Mesothelial cell of epicardium (in vitro differentiated cells): ENCODE data around the gene MAB21L4. TPM values are rescaled to one million over a fixed set of nuclear protein-coding genes. Genes with fewer than 3 reads are reported as not detected.

Source experiments
- DNase-seq, 2 experiments: peaks; one replicate each; pipeline ENCODE4 v3.0.0; 2021; ENCODE audit warnings: low spot score in 2 of 2; ENCODE audit not compliant: unreplicated experiment in 2 of 2
- H3K27ac Mint-ChIP-seq: 2 replicates; pipeline ENCODE4 v1.8.0; 2021; ENCODE audit warnings: mixed read lengths
- H3K27me3 Mint-ChIP-seq: 2 replicates; pipeline ENCODE4 v1.8.0; 2021; ENCODE audit warnings: low read depth, mixed read lengths
- H3K36me3 Mint-ChIP-seq: 2 replicates; pipeline ENCODE4 v1.8.0; 2021; ENCODE audit warnings: mixed read lengths
- H3K4me1 Mint-ChIP-seq: 2 replicates; pipeline ENCODE4 v1.8.0; 2021; ENCODE audit warnings: mixed read lengths
- H3K4me3 Mint-ChIP-seq: 2 replicates; pipeline ENCODE4 v1.8.0; 2021; ENCODE audit warnings: mild to moderate bottlenecking, moderate library complexity, mixed read lengths
- H3K9me3 Mint-ChIP-seq: 2 replicates; pipeline ENCODE4 v1.8.0; 2021; ENCODE audit warnings: mixed read lengths
- total RNA-seq: library from RNA; stranded (reverse); gene quantifications from 3 replicates; pipeline ENCODE4 v1.2.1, GENCODE V29; 2021
- TF ChIP-seq, protein P1 (sequence below): fragments of 200-600 bp; sonication (generic); IDR thresholded peaks from one replicate; pipeline ENCODE4 v1.5.0; 2021; ENCODE audit warnings: antibody characterized with exemption; ENCODE audit not compliant: unreplicated experiment

MAB21L4 gene
- total RNA-seq, 1 donor from 2014 or later, result 2.4 TPM

- H3K36me3 Mint-ChIP-seq, result no peaks in the 10 kb centered on the region
- peaks cover 8% of the 10 kb centered on the region for H3K4me1 Mint-ChIP-seq
- no peaks in the 10 kb centered on the region for H3K9me3 Mint-ChIP-seq
- no peak overlapping the region for H3K4me3 Mint-ChIP-seq
- TF ChIP-seq, protein P1, sequence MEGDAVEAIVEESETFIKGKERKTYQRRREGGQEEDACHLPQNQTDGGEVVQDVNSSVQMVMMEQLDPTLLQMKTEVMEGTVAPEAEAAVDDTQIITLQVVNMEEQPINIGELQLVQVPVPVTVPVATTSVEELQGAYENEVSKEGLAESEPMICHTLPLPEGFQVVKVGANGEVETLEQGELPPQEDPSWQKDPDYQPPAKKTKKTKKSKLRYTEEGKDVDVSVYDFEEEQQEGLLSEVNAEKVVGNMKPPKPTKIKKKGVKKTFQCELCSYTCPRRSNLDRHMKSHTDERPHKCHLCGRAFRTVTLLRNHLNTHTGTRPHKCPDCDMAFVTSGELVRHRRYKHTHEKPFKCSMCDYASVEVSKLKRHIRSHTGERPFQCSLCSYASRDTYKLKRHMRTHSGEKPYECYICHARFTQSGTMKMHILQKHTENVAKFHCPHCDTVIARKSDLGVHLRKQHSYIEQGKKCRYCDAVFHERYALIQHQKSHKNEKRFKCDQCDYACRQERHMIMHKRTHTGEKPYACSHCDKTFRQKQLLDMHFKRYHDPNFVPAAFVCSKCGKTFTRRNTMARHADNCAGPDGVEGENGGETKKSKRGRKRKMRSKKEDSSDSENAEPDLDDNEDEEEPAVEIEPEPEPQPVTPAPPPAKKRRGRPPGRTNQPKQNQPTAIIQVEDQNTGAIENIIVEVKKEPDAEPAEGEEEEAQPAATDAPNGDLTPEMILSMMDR, result no peak
- peak; percentile 20 to 37 for DNase-seq
- no peak overlapping the region for H3K27ac Mint-ChIP-seq
- peaks cover 8% of the 10 kb centered on the region for H3K27me3 Mint-ChIP-seq
Observed at GRCh38 chr2:240921311-240921994, 25.5 kb upstream of the MAB21L4 start.

DNA sequence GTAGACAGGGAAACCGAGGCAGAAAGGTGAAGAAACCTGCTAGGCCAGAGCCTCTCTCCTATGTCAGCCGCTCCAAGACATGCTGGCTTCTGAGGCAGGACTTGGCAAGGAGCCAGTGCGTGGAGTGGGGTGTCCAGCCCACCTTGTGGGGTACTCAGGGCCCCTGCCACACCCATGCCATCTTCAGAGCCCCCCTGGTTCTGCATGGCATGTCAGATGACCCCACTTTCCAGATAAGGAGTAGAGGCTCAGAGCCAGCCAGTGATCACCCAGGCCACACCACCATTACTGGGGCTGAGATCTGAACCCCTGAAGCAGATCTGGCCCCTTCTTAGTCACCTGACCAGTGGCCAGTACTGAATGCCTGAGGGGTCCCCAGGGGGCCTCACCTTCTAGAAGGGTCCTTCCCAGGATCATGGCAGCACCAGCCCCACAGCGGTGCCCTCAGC is 24.9 kb upstream of the MAB21L4 start:
- H3K27me3 Mint-ChIP-seq, result peaks cover 9% of the 10 kb centered on the region
- no peaks in the 10 kb centered on the region for H3K9me3 Mint-ChIP-seq
- TF ChIP-seq, protein P1, result no peak
- peak in 1 of 2 experiments; percentile 19 for DNase-seq
- H3K27ac Mint-ChIP-seq, result no peak overlapping the region
- H3K4me3 Mint-ChIP-seq, result no peak overlapping the region
- peaks cover 8% of the 10 kb centered on the region for H3K4me1 Mint-ChIP-seq
- H3K36me3 Mint-ChIP-seq, result no peaks in the 10 kb centered on the region

GRCh38 chr2:240919786-240920782 is 24.1 kb upstream of the MAB21L4 start:
- peaks cover 14% of the 10 kb centered on the region for H3K27me3 Mint-ChIP-seq
- H3K4me1 Mint-ChIP-seq, result peaks cover 8% of the 10 kb centered on the region
- DNase-seq, result peak in 1 of 2 experiments; percentile 11
- no peak overlapping the region for H3K4me3 Mint-ChIP-seq
- H3K27ac Mint-ChIP-seq, result no peak overlapping the region
- no peaks in the 10 kb centered on the region for H3K9me3 Mint-ChIP-seq
- TF ChIP-seq, protein P1, result no peak
- no peaks in the 10 kb centered on the region for H3K36me3 Mint-ChIP-seq

- DNase-seq, result no peak
- H3K9me3 Mint-ChIP-seq, result no peaks in the 10 kb centered on the region
- TF ChIP-seq, protein P1, result no peak
- H3K4me3 Mint-ChIP-seq, result no peak overlapping the region
- peaks cover 8% of the 10 kb centered on the region for H3K4me1 Mint-ChIP-seq
- no peaks in the 10 kb centered on the region for H3K36me3 Mint-ChIP-seq
- peaks cover 18% of the 10 kb centered on the region for H3K27me3 Mint-ChIP-seq
- H3K27ac Mint-ChIP-seq, result no peak overlapping the region
Observed at GRCh38 chr2:240919161-240919781, 23.3 kb upstream of the MAB21L4 start.

- Mint-ChIP-seq H3K9me3 (no peaks in the 10 kb centered on the region), H3K4me3 (no peak overlapping the region), H3K27ac (no peak overlapping the region), H3K36me3 (no peaks in the 10 kb centered on the region), H3K4me1 (peaks cover 8% of the 10 kb centered on the region), H3K27me3 (peaks cover 18% of the 10 kb centered on the region)
- TF ChIP-seq, protein P1, result no peak
- peak in 1 of 2 experiments; percentile 18 for DNase-seq
Observed at GRCh38 chr2:240918258-240919091, 22.5 kb upstream of the MAB21L4 start.
